GM19468 (cell line): ENCODE data around the gene B3GALT6.
"Not testable (repeated sequence)": the region's sequence is repeated elsewhere in the genome, so short reads cannot be mapped to it uniquely, and the experiment has no call there.

Experiments
- ATAC-seq: cut with Tn5 transposase; IDR thresholded peaks from one replicate; pipeline ENCODE4 v1.9.1; 2021; ENCODE audit warnings: mild to moderate bottlenecking, moderate library complexity, moderate number of reproducible peaks; ENCODE audit not compliant: unreplicated experiment; ENCODE audit errors: extremely low read depth

Gene B3GALT6

GRCh38 chr1:1242461-1243265 is 10.6 kb downstream of the B3GALT6 start:
- no peak for ATAC-seq

GRCh38 chr1:1243266-1243660 is 11.2 kb downstream of the B3GALT6 start:
- no peak for ATAC-seq

GRCh38 chr1:1243807-1244191 is 11.8 kb downstream of the B3GALT6 start:
- ATAC-seq, result no peak

- no peak for ATAC-seq
Observed at GRCh38 chr1:1244192-1244811, 12.3 kb downstream of the B3GALT6 start.

GRCh38 chr1:1245178-1245816 is 13.3 kb downstream of the B3GALT6 start:
- ATAC-seq, result no peak

GRCh38 chr1:1245817-1246576 is 14.0 kb downstream of the B3GALT6 start:
- no peak for ATAC-seq

- ATAC-seq, result no peak
Observed at GRCh38 chr1:1246577-1247340, 14.7 kb downstream of the B3GALT6 start, which contains the start of gene C1QTNF12. Gene C1QTNF12, minus strand, starts transcription at chr1:1246722. Its CDS starts 32 bp downstream, at chr1:1246690.

- ATAC-seq, result no peak
Observed at GRCh38 chr1:1247341-1247913, 15.4 kb downstream of the B3GALT6 start.

GRCh38 chr1:1248009-1248913 is 16.2 kb downstream of the B3GALT6 start:
- ATAC-seq, result not testable (repeated sequence)

GRCh38 chr1:1250786-1251284 is 18.8 kb downstream of the B3GALT6 start:
- no peak for ATAC-seq

GRCh38 chr1:1253314-1253713 is 21.3 kb downstream of the B3GALT6 start:
- no peak for ATAC-seq

- ATAC-seq, result no peak
Observed at GRCh38 chr1:1253972-1254666, 22.1 kb downstream of the B3GALT6 start.

- no peak for ATAC-seq
Observed at GRCh38 chr1:1254667-1254998, 22.6 kb downstream of the B3GALT6 start.

GRCh38 chr1:1255078-1255477 is 23.0 kb downstream of the B3GALT6 start:
- no peak for ATAC-seq

- ATAC-seq, result no peak
Observed at GRCh38 chr1:1255611-1256010, 23.6 kb downstream of the B3GALT6 start.

- ATAC-seq, result no peak
Observed at GRCh38 chr1:1256956-1257871, 25.2 kb downstream of the B3GALT6 start.

GRCh38 chr1:1259119-1259488 is 27.1 kb downstream of the B3GALT6 start:
- ATAC-seq, result no peak
